OCI-LY1 (cell line): ENCODE results near the gene COMMD1.
"Not testable (repeated sequence)": the region's sequence is repeated elsewhere in the genome, so short reads cannot be mapped to it uniquely, and the experiment has no call there.

Experiments used
- H2AFZ ChIP-seq: fragments of 200-600 bp; sonication (generic), shearing (Covaris generic); 2 replicates; pipeline ENCODE4 v1.6.0; 2014; ENCODE audit warnings: antibody characterized with exemption, mild to moderate bottlenecking, low read length
- H3F3A ChIP-seq: fragments of 200-600 bp; sonication (generic), shearing (Covaris generic); 2 replicates; pipeline ENCODE4 v1.6.0; 2014; ENCODE audit warnings: mild to moderate bottlenecking, antibody characterized with exemption, low read length, moderate library complexity; ENCODE audit not compliant: insufficient read depth
- H3K27ac ChIP-seq: fragments of 200-600 bp; sonication (generic); 2 replicates; pipeline ENCODE4 v1.5.1; 2014; ENCODE audit warnings: low read length, mixed run types, mild to moderate bottlenecking, low read depth; ENCODE audit not compliant: poor library complexity, severe bottlenecking
- H3K27me3 ChIP-seq: fragments of 200-600 bp; sonication (generic); 2 replicates; pipeline ENCODE4 v1.6.0; 2014; ENCODE audit warnings: antibody characterized with exemption, mild to moderate bottlenecking, low read length, moderate library complexity; ENCODE audit not compliant: insufficient read depth
- H3K36me3 ChIP-seq: fragments of 200-600 bp; sonication (generic); 2 replicates; pipeline ENCODE4 v1.6.1; 2014; ENCODE audit warnings: mild to moderate bottlenecking, antibody characterized with exemption, low read length, moderate library complexity, mixed read lengths; ENCODE audit not compliant: insufficient read depth
- H3K4me1 ChIP-seq: fragments of 200-600 bp; sonication (generic); 2 replicates; pipeline ENCODE4 v1.5.1; 2014; ENCODE audit warnings: mild to moderate bottlenecking, low read length, moderate library complexity; ENCODE audit not compliant: insufficient read depth, severe bottlenecking
- H3K4me2 ChIP-seq: fragments of 200-600 bp; sonication (generic), shearing (Covaris generic); 2 replicates; pipeline ENCODE4 v1.6.1; 2014; ENCODE audit warnings: low read length
- H3K4me3 ChIP-seq: fragments of 200-600 bp; sonication (generic); 2 replicates; pipeline ENCODE4 v1.5.1; 2014; ENCODE audit warnings: low read length, low read depth, mild to moderate bottlenecking, mixed read lengths; ENCODE audit not compliant: poor library complexity, severe bottlenecking
- H3K79me2 ChIP-seq: fragments of 200-600 bp; shearing (Covaris generic); 2 replicates; pipeline ENCODE4 v1.6.1; 2016; ENCODE audit warnings: mixed run types, low read length, mixed read lengths; ENCODE audit not compliant: insufficient read depth
- H3K9ac ChIP-seq: fragments of 200-600 bp; sonication (generic), shearing (Covaris generic); 2 replicates; pipeline ENCODE4 v1.6.1; 2014; ENCODE audit warnings: mild to moderate bottlenecking, low read length, mixed read lengths
- H3K9me2 ChIP-seq: fragments of 200-600 bp; sonication (generic), shearing (Covaris generic); 2 replicates; pipeline ENCODE4 v1.6.1; 2014; ENCODE audit warnings: low read depth, mild to moderate bottlenecking, low read length, mixed read lengths
- H3K9me3 ChIP-seq: fragments of 200-600 bp; shearing (Covaris generic); 2 replicates; pipeline ENCODE4 v1.6.1; 2014; ENCODE audit warnings: low read length, mixed read lengths
- H4K20me1 ChIP-seq: fragments of 200-600 bp; sonication (generic), shearing (Covaris generic); 2 replicates; pipeline ENCODE4 v1.6.0; 2016; ENCODE audit warnings: mild to moderate bottlenecking, low read length; ENCODE audit not compliant: insufficient read depth
- EZH2 ChIP-seq: fragments of 200-600 bp; sonication (generic), shearing (Covaris generic); IDR thresholded peaks from 2 replicates; pipeline ENCODE4 v1.8.0; 2017; ENCODE audit warnings: borderline replicate concordance, mixed run types, mild to moderate bottlenecking, antibody characterized with exemption, low read length, moderate library complexity, mixed read lengths
- TF ChIP-seq, protein P1 (sequence below): fragments of 200-600 bp; sonication (generic), shearing (Covaris generic); IDR thresholded peaks from 2 replicates; pipeline ENCODE4 v1.5.1; 2017; ENCODE audit warnings: mild to moderate bottlenecking, antibody characterized with exemption, low read length, moderate library complexity, mixed read lengths

COMMD1 gene

DNA sequence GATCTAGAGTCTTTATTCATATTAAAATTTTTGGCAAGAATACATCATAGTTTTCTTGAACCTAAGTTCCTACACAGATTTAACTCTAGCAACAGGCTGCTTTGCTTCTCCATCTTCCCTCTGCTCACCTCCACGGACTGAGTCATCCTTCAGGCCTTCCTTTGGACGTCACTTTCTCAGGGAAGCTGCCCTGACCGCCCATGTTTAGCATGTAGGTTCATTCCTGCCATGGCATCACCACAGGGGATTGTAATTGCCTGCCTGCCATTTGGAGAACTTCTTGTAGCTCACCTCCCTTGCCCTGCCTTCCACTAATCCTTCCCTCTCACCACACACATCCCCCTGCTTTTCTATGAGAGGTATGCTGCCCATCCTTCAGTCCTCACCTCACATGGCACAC lies 246.5 kb downstream of the COMMD1 start:
- H3K4me2 ChIP-seq: no peak overlapping the region
- no peak overlapping the region for H3K9ac ChIP-seq
- H3K9me2 ChIP-seq: no peaks in the 10 kb centered on the region
- H3K27ac ChIP-seq: no peak overlapping the region
- peaks cover 7% of the 10 kb centered on the region; the same call in 1 of the 2 replicates for H3K9me3 ChIP-seq
- peaks cover 3% of the 10 kb centered on the region for H3K4me1 ChIP-seq
- no peak overlapping the region for H2AFZ ChIP-seq
- H3F3A ChIP-seq: peaks cover 3% of the 10 kb centered on the region; the same call in 1 of the 2 replicates
- H3K27me3 ChIP-seq: no peaks in the 10 kb centered on the region
- H3K79me2 ChIP-seq: no peaks in the 10 kb centered on the region
- no peak overlapping the region for H3K4me3 ChIP-seq
- no peaks in the 10 kb centered on the region for H4K20me1 ChIP-seq
- no peaks in the 10 kb centered on the region for H3K36me3 ChIP-seq
- no peak for TF ChIP-seq EZH2
- TF ChIP-seq, protein P1, sequence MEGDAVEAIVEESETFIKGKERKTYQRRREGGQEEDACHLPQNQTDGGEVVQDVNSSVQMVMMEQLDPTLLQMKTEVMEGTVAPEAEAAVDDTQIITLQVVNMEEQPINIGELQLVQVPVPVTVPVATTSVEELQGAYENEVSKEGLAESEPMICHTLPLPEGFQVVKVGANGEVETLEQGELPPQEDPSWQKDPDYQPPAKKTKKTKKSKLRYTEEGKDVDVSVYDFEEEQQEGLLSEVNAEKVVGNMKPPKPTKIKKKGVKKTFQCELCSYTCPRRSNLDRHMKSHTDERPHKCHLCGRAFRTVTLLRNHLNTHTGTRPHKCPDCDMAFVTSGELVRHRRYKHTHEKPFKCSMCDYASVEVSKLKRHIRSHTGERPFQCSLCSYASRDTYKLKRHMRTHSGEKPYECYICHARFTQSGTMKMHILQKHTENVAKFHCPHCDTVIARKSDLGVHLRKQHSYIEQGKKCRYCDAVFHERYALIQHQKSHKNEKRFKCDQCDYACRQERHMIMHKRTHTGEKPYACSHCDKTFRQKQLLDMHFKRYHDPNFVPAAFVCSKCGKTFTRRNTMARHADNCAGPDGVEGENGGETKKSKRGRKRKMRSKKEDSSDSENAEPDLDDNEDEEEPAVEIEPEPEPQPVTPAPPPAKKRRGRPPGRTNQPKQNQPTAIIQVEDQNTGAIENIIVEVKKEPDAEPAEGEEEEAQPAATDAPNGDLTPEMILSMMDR: no peak

DNA sequence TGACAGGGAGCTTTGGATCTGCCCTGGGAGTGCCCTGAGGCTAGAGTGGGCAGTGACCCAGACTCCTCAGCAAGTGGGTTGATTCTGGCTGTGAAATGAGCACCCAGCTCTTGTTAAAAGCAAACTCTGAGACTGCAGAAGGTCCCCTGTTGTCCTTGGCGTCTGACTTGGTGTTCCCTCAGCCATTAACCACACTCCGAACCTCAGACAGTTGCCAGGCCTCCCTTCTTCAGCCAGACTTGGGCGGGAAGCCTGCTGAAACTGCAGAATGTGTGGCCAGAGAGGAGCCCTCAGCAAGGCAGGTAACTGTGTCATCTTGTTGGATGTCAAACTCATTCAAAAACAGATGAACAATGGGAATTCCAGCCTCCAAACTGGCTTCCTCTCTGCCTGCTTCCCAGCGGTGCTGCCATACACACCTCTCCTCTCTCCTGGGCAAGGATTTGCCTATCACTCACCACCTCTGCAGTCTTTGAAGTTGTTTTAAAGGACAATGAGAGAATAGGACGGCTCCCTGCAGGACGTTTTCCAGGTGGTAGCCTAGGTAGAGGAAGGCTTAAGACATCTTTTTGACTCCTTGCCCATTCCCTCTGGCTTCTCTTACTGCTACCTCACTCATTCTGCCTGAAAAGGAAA lies 251.5 kb downstream of the COMMD1 start:
- Histone ChIP-seq H3K9ac (no peak overlapping the region), H3K27me3 (no peaks in the 10 kb centered on the region), H3K4me3 (no peak overlapping the region), H3F3A (no peaks in the 10 kb centered on the region), H3K36me3 (no peaks in the 10 kb centered on the region), H4K20me1 (no peaks in the 10 kb centered on the region), H3K4me2 (no peak overlapping the region), H2AFZ (no peak overlapping the region), H3K4me1 (peaks cover 13% of the 10 kb centered on the region), H3K79me2 (no peaks in the 10 kb centered on the region), H3K9me2 (no peaks in the 10 kb centered on the region), H3K9me3 (peaks cover 7% of the 10 kb centered on the region; the same call in 1 of the 2 replicates), H3K27ac (no peak overlapping the region)
- no peak for TF ChIP-seq EZH2
- TF ChIP-seq, protein P1: no peak

- no peak for TF ChIP-seq EZH2
- Histone ChIP-seq H4K20me1 (no peaks in the 10 kb centered on the region), H3K4me2 (no peak overlapping the region), H3K36me3 (no peaks in the 10 kb centered on the region), H3K4me3 (no peak overlapping the region), H3K79me2 (no peaks in the 10 kb centered on the region), H3K9me3 (peaks cover 7% of the 10 kb centered on the region; the same call in 1 of the 2 replicates), H3K27ac (no peak overlapping the region), H2AFZ (no peak overlapping the region), H3K4me1 (peaks cover 13% of the 10 kb centered on the region), H3F3A (no peaks in the 10 kb centered on the region), H3K9ac (no peak overlapping the region), H3K9me2 (no peaks in the 10 kb centered on the region), H3K27me3 (no peaks in the 10 kb centered on the region)
Measured at GRCh38 chr2:62158444-62159121, 253.1 kb downstream of the COMMD1 start.

DNA sequence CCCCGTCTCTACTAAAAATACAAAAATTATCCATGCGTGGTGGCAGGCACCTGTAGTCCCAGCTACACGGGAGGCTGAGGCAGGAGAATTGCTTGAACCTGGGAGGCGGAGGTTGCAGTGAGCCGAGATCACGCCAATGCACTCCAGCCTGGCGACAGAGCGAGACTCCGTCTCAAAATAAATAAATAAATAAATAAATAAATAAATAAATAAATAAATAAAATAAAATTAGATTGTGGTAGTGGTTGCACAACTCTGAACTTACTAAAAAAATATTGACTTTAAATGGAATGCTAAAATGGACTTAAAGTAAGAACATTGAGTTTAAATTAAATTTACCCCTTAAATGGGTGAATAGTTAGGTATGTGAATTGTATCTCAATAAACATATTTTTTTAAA lies 255.2 kb downstream of the COMMD1 start:
- H3K36me3 ChIP-seq, H3K79me2 ChIP-seq, H3K27me3 ChIP-seq, H2AFZ ChIP-seq, H3K9ac ChIP-seq, H3K4me2 ChIP-seq, H3K27ac ChIP-seq, H3F3A ChIP-seq, H3K9me3 ChIP-seq, H4K20me1 ChIP-seq, H3K9me2 ChIP-seq, H3K4me3 ChIP-seq: not testable (repeated sequence)
- peaks cover 27% of the 10 kb centered on the region for H3K4me1 ChIP-seq
